Activated CD8-positive, alpha-beta memory T cell treated with anti-CD3 and anti-CD28 coated beads, Interleukin-2, amount 10 ng/mL, durations not matched to agents 7 days and 5 days (primary cell): ENCODE measurements around the gene POMP. TPM values are rescaled to one million over a fixed set of nuclear protein-coding genes. Genes with fewer than 3 reads are reported as not detected.
A peak's percentile ranks its signal among the peaks of the same experiment; 100 is the strongest.

ENCODE experiments used
- ATAC-seq: fragments of 150-1000 bp; cut with Tn5 transposase; one replicate; pipeline ENCODE4 v1.10.0; 2021; ENCODE audit warnings: moderate library complexity
- CTCF ChIA-PET: fragments of 350-600 bp; sonication (Branson Sonifier 250); formaldehyde crosslinking; loops from one replicate; lab custom pipeline; 2021; ENCODE audit warnings: antibody characterized with exemption; lab: Charles Lee
- DNase-seq: peaks from one replicate; pipeline ENCODE4 v3.0.0-alpha.2; 2020
- H3K27ac Mint-ChIP-seq: one replicate; pipeline ENCODE4 v1.8.0; 2021; ENCODE audit warnings: mild to moderate bottlenecking, mixed read lengths
- H3K27me3 Mint-ChIP-seq: one replicate; pipeline ENCODE4 v1.8.0; 2021; ENCODE audit warnings: mixed read lengths
- H3K36me3 Mint-ChIP-seq: one replicate; pipeline ENCODE4 v1.8.0; 2021; ENCODE audit warnings: mild to moderate bottlenecking, mixed read lengths
- H3K4me1 Mint-ChIP-seq: one replicate; pipeline ENCODE4 v1.8.0; 2021; ENCODE audit warnings: mixed read lengths
- H3K4me3 Mint-ChIP-seq: one replicate; pipeline ENCODE4 v1.8.0; 2021; ENCODE audit warnings: mild to moderate bottlenecking, moderate library complexity, mixed read lengths
- H3K9me3 Mint-ChIP-seq: one replicate; pipeline ENCODE4 v1.8.0; 2022; ENCODE audit warnings: low read depth, mixed read lengths
- total RNA-seq, 2 experiments: library from RNA; stranded (reverse); gene quantifications; one replicate each; pipeline ENCODE4 v1.2.3, GENCODE V29; 2021

POMP gene, protein sequence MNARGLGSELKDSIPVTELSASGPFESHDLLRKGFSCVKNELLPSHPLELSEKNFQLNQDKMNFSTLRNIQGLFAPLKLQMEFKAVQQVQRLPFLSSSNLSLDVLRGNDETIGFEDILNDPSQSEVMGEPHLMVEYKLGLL
- total RNA-seq = 10 to 100 TPM; 66.2 to 93.1 TPM

DNA sequence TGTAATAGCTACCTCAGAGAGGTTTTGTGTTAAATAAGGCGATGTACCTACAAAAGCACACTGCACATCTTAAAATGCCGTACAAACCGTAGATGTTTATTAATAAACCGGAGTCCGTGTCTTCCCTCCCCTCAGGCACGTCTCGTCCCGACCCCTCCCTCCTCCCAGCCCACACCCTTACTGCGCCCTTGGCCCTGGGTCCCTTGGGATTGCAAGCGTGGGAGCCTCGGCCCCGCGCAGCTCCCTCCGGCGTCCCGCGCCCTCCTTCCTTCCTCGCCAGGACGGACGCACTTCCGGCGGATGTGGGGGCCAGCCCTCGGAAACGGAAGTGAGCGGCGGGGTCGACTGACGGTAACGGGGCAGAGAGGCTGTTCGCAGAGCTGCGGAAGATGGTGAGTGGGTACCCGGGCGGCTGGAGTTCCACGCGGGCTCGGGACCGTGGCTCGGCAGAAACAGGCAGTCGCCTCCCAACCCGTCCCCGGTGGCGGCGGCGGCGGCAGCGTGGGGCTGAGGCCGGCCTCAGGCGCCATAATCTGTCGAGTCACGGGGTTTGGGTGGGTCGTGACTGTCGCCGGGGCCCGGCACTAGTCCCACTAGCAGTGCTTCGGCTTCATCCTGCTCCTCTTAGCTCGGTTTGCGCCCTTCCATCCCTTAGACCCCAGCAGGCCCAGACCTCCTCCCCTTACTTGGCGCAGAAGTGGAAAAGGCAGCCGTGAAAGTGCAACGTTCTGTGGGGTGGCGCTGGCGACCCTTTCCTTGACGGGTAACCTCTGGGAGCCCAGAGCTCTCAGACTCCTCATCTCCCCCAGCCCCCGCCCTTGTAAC, at the start of gene POMP:
TSS of gene POMP (plus strand) at position 335 of the 825 bp plus-strand sequence. CDS start at position 390, 55 bp downstream.
- ATAC-seq (peak; percentile 90), DNase-seq (peak; percentile 95)
- Mint-ChIP-seq H3K36me3 (peaks cover 37% of the 10 kb centered on the region), H3K9me3 (no peaks in the 10 kb centered on the region), H3K4me3 (peak within 1 kb of the TSS; percentile 97), H3K27ac (peak within 1 kb of the TSS; percentile 96), H3K4me1 (peaks cover 54% of the 10 kb centered on the region), H3K27me3 (no peaks in the 10 kb centered on the region)
- CTCF ChIA-PET = interaction anchor here (0.9 to 2.1 kb wide), 6 partner anchors 14 to 813 kb away, joined by 3 to 8 read pairs (median 4); partner anchors contain the start of gene SLC46A3

DNA sequence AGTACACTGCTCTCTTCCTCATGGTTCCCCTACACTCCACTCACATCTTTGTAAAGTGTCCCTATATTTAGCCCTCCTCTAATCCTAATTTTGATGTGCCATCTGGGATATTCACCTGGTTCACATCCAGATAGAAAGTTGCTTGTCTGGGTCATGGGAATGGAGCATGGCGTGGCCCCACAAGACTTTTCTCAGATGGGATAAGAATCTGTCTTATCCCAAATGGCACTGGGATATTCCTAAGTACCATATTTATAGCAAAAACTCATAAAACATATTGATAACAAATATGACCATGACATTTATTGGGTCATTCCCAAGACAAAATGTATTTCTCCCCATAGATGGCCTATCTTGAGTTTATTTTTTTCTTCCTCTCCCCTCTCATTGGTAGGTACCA, 49.5 kb upstream of the POMP start:
- peaks cover 3% of the 10 kb centered on the region for H3K27me3 Mint-ChIP-seq
- no peak for ATAC-seq
- peaks cover 2% of the 10 kb centered on the region for H3K36me3 Mint-ChIP-seq
- no peak for DNase-seq
- peaks cover 21% of the 10 kb centered on the region for H3K4me1 Mint-ChIP-seq
- CTCF ChIA-PET = interaction anchor here (1.4 kb wide), 1 partner anchor 27 kb away, joined by 4 read pairs; no protein-coding TSS in a partner anchor
- H3K27ac Mint-ChIP-seq = no peak overlapping the region
- no peak overlapping the region for H3K4me3 Mint-ChIP-seq
- no peaks in the 10 kb centered on the region for H3K9me3 Mint-ChIP-seq

DNA sequence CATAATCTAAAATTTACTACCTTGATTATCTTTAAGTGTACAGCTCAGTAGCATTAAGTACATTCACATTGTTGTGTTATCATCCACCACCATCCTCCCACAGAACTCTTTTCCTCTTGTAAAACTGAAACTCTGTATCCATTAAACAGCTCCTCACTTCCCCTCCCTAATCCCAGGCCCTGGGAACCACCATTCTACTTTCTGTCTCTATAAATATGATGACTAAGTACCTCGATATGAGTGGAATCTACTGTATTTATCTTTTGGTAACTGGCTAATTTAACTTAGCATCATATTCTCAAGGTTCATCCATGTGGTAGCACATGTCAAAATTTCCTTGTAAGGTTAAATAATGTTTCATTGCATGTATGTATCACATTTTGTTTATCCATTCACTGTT, 49.0 kb upstream of the POMP start:
- Mint-ChIP-seq H3K4me1 (peaks cover 21% of the 10 kb centered on the region), H3K27me3 (no peaks in the 10 kb centered on the region), H3K27ac (no peak overlapping the region), H3K9me3 (no peaks in the 10 kb centered on the region), H3K36me3 (peaks cover 2% of the 10 kb centered on the region), H3K4me3 (no peak overlapping the region)
- ATAC-seq = no peak
- no peak for DNase-seq
- CTCF ChIA-PET = interaction anchor here (1.4 kb wide), 1 partner anchor 26 kb away, joined by 4 read pairs; no protein-coding TSS in a partner anchor

DNA sequence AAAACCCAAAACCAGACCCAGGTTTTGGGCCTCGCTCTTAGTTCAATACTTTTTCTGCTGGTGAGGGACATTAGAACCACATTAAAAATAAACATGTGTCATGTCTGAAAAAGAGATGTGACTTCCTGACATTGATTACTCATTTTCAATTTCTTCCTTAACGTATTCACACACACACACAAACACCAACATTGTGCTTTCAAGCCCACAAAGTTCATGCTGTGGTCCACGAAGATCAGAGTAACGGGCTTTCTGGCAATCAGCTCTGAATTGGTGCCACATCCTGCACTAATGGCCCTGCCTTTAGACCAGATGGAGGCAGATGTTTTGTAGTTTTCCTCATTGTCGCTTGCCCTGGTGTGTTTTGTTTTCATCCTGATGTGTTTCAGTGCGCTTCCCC, 47.9 kb upstream of the POMP start:
- peak overlapping the region; percentile 25 for H3K27ac Mint-ChIP-seq
- no peak overlapping the region for H3K4me3 Mint-ChIP-seq
- peaks cover 21% of the 10 kb centered on the region for H3K4me1 Mint-ChIP-seq
- ATAC-seq = peak; percentile 45
- H3K36me3 Mint-ChIP-seq = peaks cover 2% of the 10 kb centered on the region
- CTCF ChIA-PET = no interaction called here
- DNase-seq = peak; percentile 45
- no peaks in the 10 kb centered on the region for H3K9me3 Mint-ChIP-seq
- H3K27me3 Mint-ChIP-seq = no peaks in the 10 kb centered on the region

DNA sequence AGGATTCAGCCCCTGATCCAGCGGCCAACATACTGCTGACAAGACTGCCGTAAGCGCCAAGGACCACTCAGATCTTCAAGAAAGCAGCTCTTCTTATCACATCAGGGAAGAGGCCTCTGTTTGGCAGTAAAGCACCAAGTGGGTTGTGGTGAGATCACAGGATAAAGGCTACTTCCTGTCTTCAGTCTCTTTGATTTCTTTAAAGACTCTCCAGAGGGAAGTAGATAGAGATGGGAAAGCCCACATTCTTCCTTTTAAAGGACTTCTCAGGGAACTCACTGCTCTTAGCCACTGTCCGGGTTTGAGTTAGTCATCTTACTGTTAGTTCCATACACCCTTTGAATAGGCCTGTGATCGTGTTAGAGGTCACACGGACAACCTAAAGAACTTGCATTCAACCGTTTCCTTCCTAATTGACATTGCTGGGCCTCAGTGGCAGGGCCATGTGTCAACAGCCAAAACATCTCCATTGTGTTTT, 47.2 kb upstream of the POMP start:
- peak; percentile 54 for DNase-seq
- no peaks in the 10 kb centered on the region for H3K9me3 Mint-ChIP-seq
- H3K4me3 Mint-ChIP-seq = no peak overlapping the region
- peaks cover 21% of the 10 kb centered on the region for H3K4me1 Mint-ChIP-seq
- peak overlapping the region; percentile 14 for H3K27ac Mint-ChIP-seq
- CTCF ChIA-PET = no interaction called here
- peak; percentile 67 for ATAC-seq
- peaks cover 2% of the 10 kb centered on the region for H3K36me3 Mint-ChIP-seq
- H3K27me3 Mint-ChIP-seq = no peaks in the 10 kb centered on the region

DNA sequence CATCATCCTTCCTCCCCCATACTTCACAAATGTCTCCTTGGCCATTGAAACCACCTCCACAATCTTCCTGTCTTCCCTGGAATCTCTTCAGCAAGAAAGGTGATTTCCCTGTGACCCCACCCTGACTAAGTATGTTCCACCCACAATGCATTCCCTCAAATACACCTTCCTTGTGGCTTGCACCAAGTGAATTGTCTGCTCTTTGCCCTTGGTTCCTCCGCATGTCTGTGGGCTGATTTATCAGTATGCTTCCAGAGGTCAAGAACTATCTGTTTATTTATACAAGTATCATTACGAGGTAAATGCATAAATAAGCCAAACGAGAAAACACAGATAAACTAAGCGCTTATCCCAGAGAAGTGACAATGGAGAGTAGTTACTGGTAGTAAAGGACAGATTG, 45.4 kb upstream of the POMP start:
- CTCF ChIA-PET = no interaction called here
- DNase-seq (no peak), ATAC-seq (no peak)
- H3K4me1 Mint-ChIP-seq = peaks cover 21% of the 10 kb centered on the region
- no peak overlapping the region for H3K4me3 Mint-ChIP-seq
- H3K36me3 Mint-ChIP-seq = peaks cover 2% of the 10 kb centered on the region
- H3K9me3 Mint-ChIP-seq = no peaks in the 10 kb centered on the region
- no peak overlapping the region for H3K27ac Mint-ChIP-seq
- H3K27me3 Mint-ChIP-seq = no peaks in the 10 kb centered on the region

DNA sequence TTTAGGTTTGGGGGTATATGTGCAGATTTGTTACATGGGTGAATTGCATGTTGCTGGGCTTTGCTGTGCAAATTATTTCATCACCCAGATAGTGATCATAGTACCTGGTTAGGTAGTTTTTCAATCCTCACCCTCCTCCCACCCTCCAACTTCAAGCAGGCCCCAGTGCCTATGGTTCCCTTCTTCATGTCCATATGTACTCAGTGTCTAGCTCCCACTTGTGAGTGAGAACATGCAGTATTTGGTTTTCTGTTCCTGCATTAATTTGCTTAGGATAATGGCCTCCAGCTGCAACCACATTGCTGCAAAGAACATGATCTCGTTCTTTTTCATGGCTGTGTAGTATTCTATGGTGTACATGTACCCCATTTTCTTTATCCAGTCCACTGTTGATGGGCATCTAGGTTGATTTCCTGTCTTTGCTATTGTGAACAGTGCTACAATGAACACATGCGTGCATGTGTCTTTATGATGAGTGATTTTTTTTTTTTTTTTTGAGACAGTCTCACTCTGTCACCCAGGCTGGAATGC, 42.9 kb upstream of the POMP start:
- peaks cover 13% of the 10 kb centered on the region for H3K4me1 Mint-ChIP-seq
- no peak overlapping the region for H3K27ac Mint-ChIP-seq
- no peak overlapping the region for H3K4me3 Mint-ChIP-seq
- H3K9me3 Mint-ChIP-seq = no peaks in the 10 kb centered on the region
- ATAC-seq (no peak), DNase-seq (no peak)
- CTCF ChIA-PET = no interaction called here
- H3K36me3 Mint-ChIP-seq = peaks cover under 1% of the 10 kb centered on the region
- H3K27me3 Mint-ChIP-seq = peaks cover 2% of the 10 kb centered on the region

DNA sequence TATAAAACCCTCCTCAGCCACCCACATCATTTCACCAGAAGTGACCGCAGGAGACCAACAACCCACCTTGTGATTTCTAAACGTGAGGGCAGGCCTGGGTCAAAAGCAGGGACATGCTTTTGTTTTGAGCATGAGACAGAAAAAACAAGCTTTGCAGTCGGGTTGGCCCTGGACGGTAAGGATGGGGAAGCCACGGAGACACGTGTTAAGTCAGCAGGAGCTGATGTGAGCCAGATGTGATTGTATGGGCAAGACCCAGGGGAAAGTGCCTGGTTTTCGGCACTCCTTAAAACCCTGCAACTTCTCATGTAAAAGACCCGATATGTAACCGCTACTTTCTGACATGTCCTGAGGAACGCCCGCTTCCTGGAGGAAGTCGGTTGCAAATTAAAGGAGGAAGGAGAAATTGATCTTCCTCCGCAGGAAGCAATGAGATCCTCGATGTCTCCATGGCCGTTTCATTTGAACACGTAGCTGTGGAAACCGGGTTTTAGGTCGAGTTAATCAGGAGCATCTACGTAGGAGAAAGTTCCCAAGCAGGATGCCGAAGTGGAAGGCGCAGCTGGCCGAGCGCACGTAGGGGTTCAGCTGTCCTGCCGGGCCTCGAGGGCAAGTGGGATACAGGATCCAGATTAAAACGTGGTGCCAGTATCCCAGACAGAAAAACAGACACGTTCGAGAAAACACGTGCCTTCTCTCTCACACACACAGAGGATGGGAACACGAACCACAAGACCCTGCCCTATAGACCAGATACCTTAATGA, 40.5 kb upstream of the POMP start:
- H3K4me3 Mint-ChIP-seq = no peak overlapping the region
- ATAC-seq = no peak
- no peak for DNase-seq
- H3K9me3 Mint-ChIP-seq = no peaks in the 10 kb centered on the region
- H3K4me1 Mint-ChIP-seq = no peaks in the 10 kb centered on the region
- H3K36me3 Mint-ChIP-seq = no peaks in the 10 kb centered on the region
- H3K27ac Mint-ChIP-seq = no peak overlapping the region
- CTCF ChIA-PET = no interaction called here
- peaks cover 5% of the 10 kb centered on the region for H3K27me3 Mint-ChIP-seq

DNA sequence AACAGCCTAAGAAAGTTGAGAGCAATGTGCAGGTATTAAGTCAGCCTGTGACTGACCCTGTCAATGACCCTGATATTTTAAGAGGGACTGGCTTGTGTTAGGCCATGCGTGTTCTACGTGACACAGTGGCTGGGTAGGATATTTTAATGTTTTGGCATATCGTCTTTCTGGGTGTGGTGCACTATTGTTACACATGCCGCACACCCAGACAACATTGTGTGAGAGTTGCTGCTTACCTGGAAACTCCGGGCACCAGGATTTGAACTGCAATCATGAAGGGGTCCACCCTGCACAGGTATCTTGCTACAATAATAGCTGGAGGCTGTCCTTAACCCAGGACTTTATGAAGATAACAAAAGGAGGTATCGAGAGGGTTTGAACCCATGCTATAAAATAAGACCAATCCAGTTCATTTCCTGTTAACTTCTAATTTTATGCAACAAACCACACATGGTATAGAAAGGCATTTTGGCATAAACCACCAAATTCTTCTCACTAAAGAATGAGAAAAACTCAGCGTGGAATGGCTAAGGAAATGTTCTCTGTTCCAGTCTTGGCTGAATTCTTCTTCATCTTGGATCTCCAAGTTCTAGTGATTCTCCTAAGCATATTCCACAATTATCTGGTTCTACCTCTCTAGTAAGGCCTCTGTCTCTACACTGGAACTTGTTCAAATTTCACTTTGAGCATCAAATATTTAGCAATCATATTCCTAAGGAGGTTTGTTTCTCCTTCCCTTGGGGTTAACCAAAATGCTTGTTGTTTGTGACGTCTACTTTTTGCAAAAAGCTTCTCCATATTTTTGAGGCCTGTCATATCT, 38.7 kb upstream of the POMP start:
- Mint-ChIP-seq H3K4me3 (no peak overlapping the region), H3K27ac (no peak overlapping the region), H3K9me3 (no peaks in the 10 kb centered on the region), H3K36me3 (no peaks in the 10 kb centered on the region), H3K4me1 (peaks cover 6% of the 10 kb centered on the region), H3K27me3 (peaks cover 5% of the 10 kb centered on the region)
- DNase-seq (no peak), ATAC-seq (no peak)
- CTCF ChIA-PET = no interaction called here

DNA sequence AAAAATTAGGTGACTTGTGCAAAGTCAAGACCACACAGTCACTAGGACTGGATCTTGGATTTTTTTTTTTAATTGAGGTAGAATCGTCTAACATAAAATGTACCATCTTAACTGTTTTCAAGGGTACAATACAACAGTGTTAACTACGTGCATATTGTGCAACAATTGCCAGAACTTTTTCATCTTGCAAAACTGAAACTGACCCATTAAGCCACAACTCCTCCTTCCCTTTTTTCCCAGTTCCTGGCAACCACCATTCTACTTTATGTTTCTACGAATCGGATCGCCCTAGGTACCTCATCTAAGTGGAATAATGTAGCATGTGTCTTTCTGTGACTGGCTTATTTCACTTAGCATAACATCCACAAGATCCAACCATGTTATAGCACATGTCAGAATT, 37.5 kb upstream of the POMP start:
- DNase-seq (no peak), ATAC-seq (no peak)
- Mint-ChIP-seq H3K27ac (no peak overlapping the region), H3K9me3 (no peaks in the 10 kb centered on the region), H3K36me3 (no peaks in the 10 kb centered on the region), H3K4me3 (no peak overlapping the region), H3K27me3 (peaks cover 5% of the 10 kb centered on the region), H3K4me1 (peaks cover 6% of the 10 kb centered on the region)
- CTCF ChIA-PET = no interaction called here

DNA sequence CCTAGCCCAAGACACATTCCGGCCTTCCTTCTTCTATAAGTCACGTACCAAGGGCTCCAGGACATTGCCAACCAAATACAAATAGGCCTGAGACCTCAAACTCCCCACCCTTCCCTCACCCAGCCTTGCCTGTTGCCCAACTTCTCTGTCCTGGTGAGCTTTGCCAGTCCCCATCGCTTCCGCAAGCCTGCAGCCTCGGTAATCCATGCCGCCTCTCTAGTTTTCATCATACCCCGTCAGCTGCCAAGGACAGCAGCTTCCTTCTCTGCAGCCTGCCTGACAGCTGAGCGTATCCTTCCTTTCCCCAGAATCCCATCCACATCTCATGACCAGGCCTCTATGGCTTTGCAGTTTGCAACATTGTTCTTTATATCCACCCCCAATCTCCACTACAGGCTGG, 36.6 kb upstream of the POMP start:
- DNase-seq (no peak), ATAC-seq (no peak)
- Mint-ChIP-seq H3K36me3 (no peaks in the 10 kb centered on the region), H3K4me3 (no peak overlapping the region), H3K4me1 (peaks cover 6% of the 10 kb centered on the region), H3K27me3 (peaks cover 6% of the 10 kb centered on the region), H3K9me3 (no peaks in the 10 kb centered on the region), H3K27ac (no peak overlapping the region)
- CTCF ChIA-PET = no interaction called here

DNA sequence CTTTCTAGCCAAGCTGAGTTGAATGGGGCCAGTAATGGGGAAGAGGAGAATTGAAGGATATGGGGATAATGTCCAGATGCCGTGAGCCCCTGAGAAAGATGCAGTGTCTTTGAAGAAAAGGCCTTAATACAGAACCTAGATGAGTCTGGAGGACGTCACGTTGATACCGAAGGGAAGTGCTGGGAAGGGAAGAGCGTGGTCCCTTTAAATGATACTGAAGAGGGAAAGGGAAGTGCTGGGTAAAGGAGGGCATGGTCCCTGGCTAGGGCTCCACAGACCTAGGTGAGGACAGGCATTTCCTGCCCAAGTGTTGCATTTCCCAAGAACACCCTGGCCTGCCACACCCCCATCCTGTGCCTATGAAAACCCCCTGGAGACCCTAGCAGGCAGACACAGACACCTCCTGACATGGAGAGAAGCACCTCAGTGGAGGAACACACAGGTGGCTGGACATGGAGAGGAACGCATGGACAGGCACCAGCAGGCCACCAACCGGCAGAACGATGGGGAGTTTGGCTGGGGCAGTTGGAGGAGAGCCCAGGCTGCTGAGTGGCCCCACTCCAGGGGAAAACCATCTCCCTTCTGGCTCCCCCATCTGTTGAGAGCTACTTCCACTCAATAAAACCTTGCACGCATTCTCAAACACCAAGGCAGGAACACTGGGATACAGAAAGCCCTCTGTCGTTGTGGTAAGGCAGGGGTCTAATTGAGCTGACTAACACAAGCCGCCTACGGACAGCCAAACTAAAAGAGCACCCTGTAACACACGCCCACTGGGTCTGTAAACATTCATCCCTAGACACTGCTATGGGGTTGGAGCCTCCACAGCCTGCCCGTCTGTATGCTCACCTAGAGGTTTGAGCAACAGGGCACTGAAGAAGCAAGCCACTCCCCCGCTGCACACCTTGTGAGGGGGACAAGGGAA, 34.9 kb upstream of the POMP start:
- CTCF ChIA-PET = interaction anchor here (0.6 to 1.5 kb wide), 2 partner anchors 12 to 13 kb away, joined by 3 read pairs; no protein-coding TSS in a partner anchor
- H3K4me3 Mint-ChIP-seq = no peak overlapping the region
- ATAC-seq (no peak), DNase-seq (no peak)
- H3K27me3 Mint-ChIP-seq = peaks cover 17% of the 10 kb centered on the region
- no peaks in the 10 kb centered on the region for H3K9me3 Mint-ChIP-seq
- H3K27ac Mint-ChIP-seq = no peak overlapping the region
- H3K4me1 Mint-ChIP-seq = peaks cover 6% of the 10 kb centered on the region
- no peaks in the 10 kb centered on the region for H3K36me3 Mint-ChIP-seq
